Neural cell (in vitro differentiated cells): ENCODE measurements around the gene KIF2A. TPM values are rescaled to one million over a fixed set of nuclear protein-coding genes. Genes with fewer than 3 reads are reported as not detected.

ENCODE experiments used
- H2AFZ ChIP-seq: fragments of 200-600, 300-800 bp; sonication (generic), shearing (Covaris generic); 2 replicates; pipeline ENCODE4 v1.6.0; 2014; ENCODE audit warnings: low read depth, mild to moderate bottlenecking, antibody characterized with exemption, low read length, moderate library complexity
- H3F3A ChIP-seq: fragments of 200-600 bp; shearing (Covaris generic); 2 replicates; pipeline ENCODE4 v1.6.1; 2016; ENCODE audit warnings: mild to moderate bottlenecking, moderate library complexity, mixed read lengths, antibody characterized with exemption, low read length; ENCODE audit not compliant: insufficient read depth, poor library complexity, severe bottlenecking
- H3K27ac ChIP-seq: fragments of 200-600, 300-800 bp; sonication (generic), shearing (Covaris generic); 2 replicates; pipeline ENCODE4 v1.5.1; 2014; ENCODE audit warnings: mild to moderate bottlenecking, low read length, moderate library complexity
- H3K27me3 ChIP-seq: fragments of 300-800, 200-600 bp; sonication (generic), shearing (Covaris generic); 2 replicates; pipeline ENCODE4 v1.6.0; 2014; ENCODE audit warnings: mild to moderate bottlenecking, low read depth, low read length, moderate library complexity; ENCODE audit not compliant: insufficient read depth
- H3K36me3 ChIP-seq: fragments of 300-800, 200-600 bp; sonication (generic), shearing (Covaris generic); 2 replicates; pipeline ENCODE4 v1.5.1; 2014; ENCODE audit warnings: mild to moderate bottlenecking, antibody characterized with exemption, low read length, moderate library complexity; ENCODE audit not compliant: insufficient read depth
- H3K4me2 ChIP-seq: fragments of 300-800, 200-600 bp; sonication (generic), shearing (Covaris generic); 2 replicates; pipeline ENCODE4 v1.6.0; 2014; ENCODE audit warnings: mild to moderate bottlenecking, low read length
- H3K4me3 ChIP-seq: fragments of 300-800, 200-600 bp; sonication (generic), shearing (Covaris generic); 2 replicates; pipeline ENCODE4 v1.5.1; 2014; ENCODE audit warnings: mild to moderate bottlenecking, low read length, moderate library complexity
- H3K79me2 ChIP-seq: fragments of 200-600 bp; shearing (Covaris generic); replicated peaks from 2 replicates; pipeline ENCODE4 v1.6.0; 2014; ENCODE audit warnings: mild to moderate bottlenecking, low read length, moderate library complexity; ENCODE audit not compliant: insufficient read depth
- H3K9ac ChIP-seq: fragments of 300-800, 200-600 bp; sonication (generic), shearing (Covaris generic); 2 replicates; pipeline ENCODE4 v1.6.1; 2016; ENCODE audit warnings: mild to moderate bottlenecking, low read length, mixed read lengths
- H3K9me2 ChIP-seq: fragments of 200-600 bp; shearing (Covaris generic); 2 replicates; pipeline ENCODE4 v1.6.1; 2016; ENCODE audit warnings: mild to moderate bottlenecking, low read length, mixed read lengths; ENCODE audit not compliant: insufficient read depth
- H3K9me3 ChIP-seq: fragments of 200-600, 300-800 bp; sonication (generic), shearing (Covaris generic); 2 replicates; pipeline ENCODE4 v1.6.1; 2016; ENCODE audit warnings: mild to moderate bottlenecking, mixed run types, low read length, moderate library complexity, mixed read lengths
- H4K20me1 ChIP-seq: fragments of 200-600 bp; shearing (Covaris generic); 2 replicates; pipeline ENCODE4 v1.6.1; 2016; ENCODE audit warnings: mild to moderate bottlenecking, mixed run types; ENCODE audit not compliant: insufficient read depth
- CTCF ChIP-seq: fragments of 450-650 bp; IDR thresholded peaks from 2 replicates; pipeline ENCODE4 v1.5.1; 2014; ENCODE audit warnings: antibody characterized with exemption, mild to moderate bottlenecking, moderate library complexity; ENCODE audit not compliant: poor library complexity, severe bottlenecking
- EP300 ChIP-seq: fragments of 450-650 bp; conservative IDR thresholded peaks from 2 replicates; pipeline ENCODE4 v1.6.1; 2014; ENCODE audit warnings: antibody characterized with exemption, mild to moderate bottlenecking, moderate library complexity; ENCODE audit not compliant: poor library complexity, severe bottlenecking
- EZH2 ChIP-seq: fragments of 200-600, 300-800 bp; shearing (Covaris generic), sonication (generic); IDR thresholded peaks from 2 replicates; pipeline ENCODE4 v1.6.1; 2014; ENCODE audit warnings: antibody characterized with exemption, low read length, borderline replicate concordance, mild to moderate bottlenecking; ENCODE audit not compliant: insufficient read depth, poor library complexity, severe bottlenecking
- MXI1 ChIP-seq: fragments of 450-650 bp; conservative IDR thresholded peaks from 2 replicates; pipeline ENCODE4 v1.6.1; 2014; ENCODE audit warnings: antibody characterized with exemption, mild to moderate bottlenecking; ENCODE audit not compliant: poor library complexity, severe bottlenecking
- POLR2AphosphoS5 ChIP-seq: IDR thresholded peaks from 2 replicates; pipeline ENCODE4 v1.6.1; 2012
- RAD21 ChIP-seq: fragments of 450-650 bp; conservative IDR thresholded peaks from 2 replicates; pipeline ENCODE4 v1.6.1; 2014; ENCODE audit warnings: antibody characterized with exemption, mild to moderate bottlenecking, moderate library complexity
- REST ChIP-seq: IDR thresholded peaks from 2 replicates; pipeline ENCODE4 v1.6.1; 2012; ENCODE audit warnings: borderline replicate concordance
- SMC3 ChIP-seq: fragments of 450-650 bp; conservative IDR thresholded peaks from 2 replicates; pipeline ENCODE4 v1.6.1; 2014; ENCODE audit warnings: antibody characterized with exemption, mild to moderate bottlenecking, moderate library complexity; ENCODE audit not compliant: poor library complexity
- TAF1 ChIP-seq: IDR thresholded peaks from 2 replicates; pipeline ENCODE4 v1.6.1; 2012; ENCODE audit warnings: low read depth
- polyA plus RNA-seq: library from polyadenylated mRNA; depleted of rRNA; stranded (reverse); fragments of >200 nt; gene quantifications from 2 replicates; pipeline ENCODE4 v1.2.3, GENCODE V29; 2014

Gene KIF2A
- polyA plus RNA-seq, 1 donor from 2014 or later, result 68.4 TPM

GRCh38 chr5:62315376-62316175 is 9.6 kb downstream of the KIF2A start:
- Histone ChIP-seq H3K4me2 (no peak overlapping the region), H3K9me3 (no peaks in the 10 kb centered on the region), H4K20me1 (no peaks in the 10 kb centered on the region)

GRCh38 chr5:62316176-62316502 is 10.1 kb downstream of the KIF2A start:
- no peak for TF ChIP-seq MXI1
- no peak for TF ChIP-seq EP300
- TF ChIP-seq RAD21, result no peak
- TF ChIP-seq CTCF, result no peak
- no peaks in the 10 kb centered on the region for H3K27me3 ChIP-seq
- H3K27ac ChIP-seq, result no peak overlapping the region
- no peaks in the 10 kb centered on the region for H4K20me1 ChIP-seq
- H3K4me3 ChIP-seq, result no peak overlapping the region
- H3K9me2 ChIP-seq, result no peaks in the 10 kb centered on the region
- no peak overlapping the region for H3K9ac ChIP-seq
- no peaks in the 10 kb centered on the region for H3F3A ChIP-seq
- H2AFZ ChIP-seq, result no peak overlapping the region
- H3K36me3 ChIP-seq, result no peaks in the 10 kb centered on the region
- H3K9me3 ChIP-seq, result no peaks in the 10 kb centered on the region
- H3K4me2 ChIP-seq, result no peak overlapping the region
- peaks cover 72% of the 10 kb centered on the region for H3K79me2 ChIP-seq

More at GRCh38 chr5:62315376-62316175, 9.6 kb downstream of the KIF2A start:
- no peak overlapping the region for H3K4me3 ChIP-seq
- TF ChIP-seq TAF1, result no peak
- no peak for TF ChIP-seq RAD21
- TF ChIP-seq SMC3, result no peak
- TF ChIP-seq REST, result no peak
- TF ChIP-seq POLR2AphosphoS5, result no peak
- no peak for TF ChIP-seq EP300
- TF ChIP-seq EZH2, result no peak
- no peaks in the 10 kb centered on the region for H3K27me3 ChIP-seq
- H3K79me2 ChIP-seq, result peaks cover 76% of the 10 kb centered on the region
- no peak overlapping the region for H3K9ac ChIP-seq
- no peak overlapping the region for H3K27ac ChIP-seq
- H2AFZ ChIP-seq, result no peak overlapping the region
- H3F3A ChIP-seq, result no peaks in the 10 kb centered on the region
- no peaks in the 10 kb centered on the region for H3K9me2 ChIP-seq
- no peaks in the 10 kb centered on the region for H3K36me3 ChIP-seq
